Kasumi-1 (cell line): ENCODE data around the gene LRRC25.

Source experiments
- DNase-seq, 2 experiments: peaks; one replicate each; lab custom pipeline; 2025; lab: John Stamatoyannopoulos, UW

LRRC25 gene

DNA sequence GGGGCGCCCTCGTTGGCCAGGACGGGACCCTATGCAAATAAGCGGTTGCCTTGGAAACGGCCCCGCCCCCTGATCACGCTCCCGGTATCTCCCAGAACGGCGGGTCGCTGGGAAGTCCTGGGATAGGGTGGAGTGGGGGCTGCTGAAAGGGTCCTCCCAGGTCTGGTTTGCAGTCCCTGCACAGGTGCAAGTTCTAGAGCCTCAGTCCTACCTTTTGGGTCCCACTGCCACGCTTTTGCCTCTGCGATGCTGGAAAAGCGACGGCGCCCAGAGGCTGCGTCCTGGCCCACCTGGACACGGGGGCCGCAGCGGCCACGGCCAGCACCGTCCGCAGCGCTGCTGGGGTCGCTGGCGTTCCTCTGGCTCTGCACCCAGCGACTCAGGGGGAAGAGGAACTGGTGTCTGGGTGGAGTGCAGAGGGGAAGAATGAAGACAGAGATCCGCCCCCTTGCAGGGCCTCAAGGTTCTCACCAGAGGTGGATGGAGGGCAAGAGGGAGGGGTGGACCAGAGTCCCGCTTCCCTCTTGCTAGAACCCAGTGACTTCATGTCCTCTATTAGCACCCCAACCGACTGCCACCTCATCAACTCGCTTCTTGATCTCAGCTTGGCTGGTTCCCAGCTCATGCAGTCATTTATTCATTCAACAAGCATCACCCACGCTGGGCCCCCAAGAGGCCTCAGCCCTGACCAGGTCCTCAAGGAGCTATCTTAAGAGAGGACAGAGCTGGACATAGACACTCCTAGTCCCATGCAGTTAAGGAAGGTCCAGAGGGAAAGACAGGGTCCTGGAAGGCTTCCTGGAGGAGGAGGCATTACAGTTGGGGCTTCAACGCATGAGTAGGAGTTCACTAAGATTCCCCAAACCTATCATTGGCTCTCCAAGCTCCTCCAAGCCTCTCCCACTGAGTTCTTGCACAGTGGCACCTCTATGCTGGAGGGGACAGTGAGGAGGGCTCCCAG lies at the start of gene LRRC25:
Gene LRRC25 (minus strand): TSS at position 381 of the 961 bp plus-strand sequence. CDS start 659 bp downstream, outside the sequence.
- peak; percentile 82 to 88 for DNase-seq

DNA sequence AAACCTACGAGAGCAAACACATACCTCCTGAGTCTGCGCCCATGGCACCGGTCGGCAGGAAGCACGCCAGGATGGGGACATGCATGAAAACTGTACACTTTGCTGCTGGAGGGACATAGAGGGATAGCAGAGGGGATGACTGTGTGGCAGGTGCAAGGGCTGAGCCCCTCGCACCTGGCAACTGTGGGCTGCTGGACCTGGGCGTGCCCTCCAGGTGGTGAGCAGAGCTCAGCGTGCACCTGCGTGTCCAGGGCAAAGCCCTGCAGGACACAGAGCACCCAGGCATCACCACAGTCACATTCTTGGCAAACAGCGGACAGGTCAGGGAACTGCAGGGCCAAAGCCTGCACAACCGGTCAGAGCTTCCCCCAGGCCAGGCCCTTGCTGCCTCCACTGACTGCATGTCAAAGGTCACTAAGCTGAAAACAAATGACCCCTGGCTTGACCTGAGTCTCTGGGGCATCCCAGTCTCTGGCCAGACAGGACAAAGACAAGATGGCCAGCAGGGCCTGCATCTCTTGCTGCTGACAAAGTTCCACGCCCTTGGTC lies 49.5 kb upstream of the LRRC25 start:
- no peak for DNase-seq

- no peak for DNase-seq
Measured at GRCh38 chr19:18446145-18446810, 48.9 kb upstream of the LRRC25 start.

DNA sequence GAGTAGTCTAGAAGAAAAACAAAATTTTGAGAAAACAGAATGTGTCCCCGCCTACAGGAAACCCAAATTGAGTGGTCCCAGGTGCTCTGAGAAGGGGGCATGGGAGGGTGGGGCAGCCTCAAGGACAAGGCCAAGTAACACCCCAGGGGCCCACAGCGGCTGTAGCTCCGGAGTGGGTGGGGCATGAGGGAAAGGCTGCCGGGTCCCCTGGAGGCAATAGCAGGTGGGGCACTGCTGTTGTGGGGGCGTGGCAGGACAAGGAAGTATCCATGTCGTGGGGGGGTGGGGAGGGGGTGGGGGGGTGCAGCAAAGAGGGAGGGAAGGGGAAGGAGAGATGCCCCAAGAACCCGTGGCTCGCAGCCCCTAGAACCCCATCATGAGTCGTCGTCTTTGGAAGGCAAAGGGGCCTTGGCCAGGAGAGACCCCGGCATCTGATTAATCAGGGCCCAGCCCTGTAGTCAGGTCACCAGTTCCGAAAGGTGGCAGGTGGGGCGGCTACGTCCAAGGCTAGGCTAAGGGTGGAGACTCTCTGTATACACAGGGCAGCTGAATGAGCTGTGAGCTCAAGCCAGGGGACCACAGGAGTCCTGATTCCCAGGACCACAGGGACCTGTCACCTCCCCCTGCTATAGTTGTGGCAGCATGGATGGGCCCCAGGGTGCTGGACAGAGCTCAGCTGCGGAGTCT lies 48.0 kb upstream of the LRRC25 start:
- DNase-seq: no peak

GRCh38 chr19:18444513-18444912 lies 47.1 kb upstream of the LRRC25 start:
- DNase-seq: no peak

DNA sequence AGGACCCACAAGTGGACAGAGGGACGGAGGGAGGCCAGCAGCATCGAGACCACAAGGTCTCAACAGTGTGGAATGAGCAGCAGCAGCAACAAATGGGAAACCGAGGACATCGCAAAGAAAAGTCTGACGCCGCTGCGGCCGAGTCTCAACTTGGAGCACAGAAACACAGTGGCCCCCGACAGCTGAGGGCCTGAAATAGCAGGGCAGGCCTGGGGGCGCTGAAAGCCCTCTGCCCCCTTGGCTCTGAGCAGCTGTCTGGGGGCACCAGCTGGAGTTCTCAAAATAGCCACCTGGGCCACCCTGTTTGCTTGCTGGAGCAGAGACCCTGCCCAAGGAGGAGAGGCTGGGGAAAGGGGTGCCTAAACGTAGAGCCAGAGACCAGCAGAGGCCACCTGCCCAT lies 46.4 kb upstream of the LRRC25 start:
- no peak for DNase-seq

GRCh38 chr19:18443406-18443805 lies 46.0 kb upstream of the LRRC25 start:
- no peak for DNase-seq

DNA sequence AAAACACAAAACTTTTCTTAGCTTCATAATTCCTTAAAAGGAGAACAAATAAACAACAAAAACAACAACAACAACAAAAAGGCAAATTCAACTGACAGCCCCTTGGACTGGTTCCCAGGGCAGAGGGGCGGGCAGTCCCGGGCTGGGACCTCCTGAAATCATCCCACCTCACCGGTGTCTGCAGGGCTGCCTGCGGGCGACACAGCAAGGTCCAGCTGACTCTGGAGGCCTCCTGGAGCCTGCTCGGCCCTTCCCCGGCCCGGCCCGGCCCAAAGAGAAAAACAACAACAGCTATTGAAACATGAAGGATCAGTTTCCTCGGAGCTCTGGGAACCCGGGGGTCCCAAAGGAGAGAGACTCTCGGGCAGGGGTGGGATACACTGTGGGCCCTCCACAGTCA lies 45.5 kb upstream of the LRRC25 start:
- no peak for DNase-seq

DNA sequence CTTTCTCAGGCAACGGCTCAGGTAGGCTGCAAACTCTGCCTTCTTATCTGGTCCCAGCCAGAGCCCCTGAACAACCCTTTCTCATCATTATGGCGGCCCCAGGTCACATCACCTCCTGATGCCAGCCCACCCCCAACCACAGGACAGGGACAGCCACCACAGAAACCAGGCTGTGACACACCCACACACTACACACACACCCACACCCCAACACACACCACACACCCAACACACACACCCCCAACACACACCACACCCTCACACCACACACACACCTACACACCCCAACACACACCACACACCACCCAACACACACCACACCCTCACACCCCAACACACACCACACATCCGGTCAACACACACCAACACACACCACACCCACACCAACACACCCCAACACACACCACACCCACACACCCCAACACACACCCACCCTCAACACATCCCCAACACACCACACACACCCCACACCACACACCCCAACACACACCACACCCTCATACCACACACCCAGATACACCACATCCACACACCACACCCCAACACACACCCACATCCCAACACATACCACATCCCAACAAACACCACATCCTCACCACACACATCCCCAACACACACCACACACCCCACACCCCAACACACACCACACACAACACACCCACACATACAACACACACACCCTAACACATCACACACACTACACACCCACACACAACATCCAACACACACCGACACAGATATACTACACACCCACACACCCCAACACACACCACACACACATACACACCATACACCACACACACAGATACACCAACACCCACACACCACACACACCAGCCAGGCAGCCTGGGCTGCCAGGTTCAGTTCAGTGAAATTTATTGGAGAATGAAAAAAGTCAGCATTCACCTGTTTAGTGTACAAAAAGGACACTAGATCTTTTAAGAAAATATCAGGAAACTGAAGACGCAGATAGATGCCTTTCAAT lies 44.7 kb upstream of the LRRC25 start:
- DNase-seq: no peak

GRCh38 chr19:18440936-18441803 lies 43.7 kb upstream of the LRRC25 start:
- no peak for DNase-seq

DNA sequence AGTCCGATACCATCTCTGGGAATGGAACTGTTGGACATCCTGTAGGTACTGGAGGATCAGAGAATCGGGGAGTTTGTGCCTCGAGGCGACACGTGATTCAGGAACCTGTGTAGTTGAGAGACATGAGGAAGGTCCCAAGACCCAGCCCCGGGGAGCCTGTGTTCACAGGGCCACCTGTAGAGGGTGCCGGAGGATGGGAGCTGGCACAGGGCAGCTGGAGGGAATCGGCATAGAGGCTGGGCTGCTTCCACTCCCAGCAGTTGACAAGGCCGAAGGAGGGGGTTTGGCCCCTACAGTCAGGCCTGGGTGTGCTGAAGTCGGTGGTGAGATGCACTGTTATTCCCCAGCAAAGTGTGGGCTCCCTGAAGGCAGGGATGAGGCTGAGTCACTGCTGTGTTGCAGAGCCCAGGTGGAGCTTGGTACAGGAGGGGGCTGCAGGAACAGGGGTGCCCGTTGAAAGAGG lies 43.0 kb upstream of the LRRC25 start:
- peak; percentile 42 to 65 for DNase-seq

- DNase-seq: no peak
Measured at GRCh38 chr19:18439910-18440237, 42.5 kb upstream of the LRRC25 start.

- DNase-seq: no peak
Measured at GRCh38 chr19:18439025-18439909, 41.8 kb upstream of the LRRC25 start.

DNA sequence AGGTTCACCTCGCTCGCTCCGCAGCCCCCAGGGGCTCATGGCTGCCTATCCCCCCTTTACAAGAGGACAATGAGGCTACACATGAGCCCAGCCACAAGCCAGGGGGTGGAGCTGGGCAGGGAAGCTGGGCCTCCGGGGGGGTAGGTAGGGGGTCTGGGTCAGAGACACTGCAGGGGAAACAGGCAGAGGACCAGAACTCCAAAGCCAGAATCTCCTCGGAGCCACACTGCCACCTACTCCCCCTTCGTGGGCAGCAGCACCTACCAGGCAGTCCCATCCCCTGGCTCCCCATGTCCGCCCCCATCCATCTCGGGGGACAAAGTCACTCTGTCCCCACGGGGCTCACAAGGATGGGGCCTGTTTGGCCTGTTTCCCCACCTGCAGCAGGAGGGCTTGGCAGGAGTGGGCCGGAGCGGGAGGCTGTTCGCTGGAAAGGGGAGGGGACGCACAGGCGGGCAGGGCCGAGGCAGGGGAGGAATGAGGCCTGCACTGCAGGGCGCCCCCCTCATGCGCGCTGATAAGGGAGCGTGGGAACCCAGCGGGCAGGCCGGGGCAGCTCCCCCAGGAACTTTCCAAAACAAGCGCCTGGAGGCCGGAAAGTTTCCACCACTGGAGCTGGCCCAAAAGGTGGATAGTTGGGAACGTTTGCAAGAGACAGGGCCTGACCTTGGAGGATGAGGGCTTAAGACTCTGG lies 41.1 kb upstream of the LRRC25 start:
- DNase-seq: peak in 1 of 2 experiments; percentile 38

- DNase-seq: peak in 1 of 2 experiments; percentile 38
Measured at GRCh38 chr19:18437491-18438330, 40.3 kb upstream of the LRRC25 start, which contains the start of gene ISYNA1. Gene ISYNA1, minus strand, starts transcription at chr19:18438133. Its CDS starts 154 bp downstream, at chr19:18437979.

DNA sequence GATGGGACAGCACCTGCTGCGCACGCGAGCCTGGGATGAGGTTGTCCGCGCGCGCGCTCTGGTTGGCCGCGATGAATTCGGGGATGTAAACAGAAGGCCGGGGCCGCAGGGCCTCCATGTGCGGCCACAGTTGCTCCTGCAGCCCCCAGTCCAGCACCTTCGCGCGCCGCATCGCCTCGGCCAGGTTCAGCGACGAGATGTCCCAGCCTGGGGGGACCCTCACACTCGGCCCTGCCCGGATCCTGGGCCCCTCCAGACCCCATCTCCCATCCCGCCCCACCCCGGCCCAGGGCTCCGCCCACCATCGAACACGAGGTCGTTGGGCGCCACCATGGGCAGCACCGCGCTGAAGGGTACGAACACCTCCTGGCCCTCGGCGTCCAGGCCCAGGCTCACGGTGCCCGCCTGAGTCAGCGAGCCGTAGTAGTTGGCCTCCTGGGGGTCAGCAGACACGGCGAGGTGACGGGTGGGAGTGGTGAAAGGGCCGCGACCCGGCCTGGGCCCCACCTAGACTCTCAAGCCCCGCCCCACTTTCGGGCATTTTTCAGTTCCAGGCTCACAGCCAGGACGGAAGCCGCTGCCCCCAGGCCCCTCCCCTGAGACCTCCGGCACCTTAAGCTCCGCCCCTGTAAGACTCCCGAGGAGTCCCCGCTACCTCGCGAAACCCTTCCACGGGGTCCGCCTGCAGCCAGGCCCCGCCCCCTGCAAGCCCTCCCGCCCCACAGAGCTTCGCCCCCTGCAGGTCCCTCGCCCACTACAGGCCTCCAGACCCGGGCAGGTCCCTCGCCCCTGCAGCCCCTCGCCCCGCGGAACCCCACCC lies 39.5 kb upstream of the LRRC25 start:
- DNase-seq: peak; percentile 89 to 93
